Measurements from ENCODE around the gene TSR3.

Gene TSR3

GRCh38 chr16:1348441-1348840 is 3.2 kb downstream of the TSR3 start:
- Histone ChIP-seq H3K9me3 (ENCODE audit: insufficient read depth, low read depth, low read length) (no peaks in the 10 kb centered on the region), H3K9ac (ENCODE audit: low read depth, low read length, poor library complexity, severe bottlenecking) (no peak overlapping the region), H2AFZ (ENCODE audit: low read length) (no peak overlapping the region), H3K4me2 (ENCODE audit: low read depth, low read length, poor library complexity, severe bottlenecking) (no peak overlapping the region), H3K79me2 (ENCODE audit: insufficient read depth, low read length) (peaks cover 11% of the 10 kb centered on the region; the same call in 1 of the 2 replicates), H3K9me2 (replicated peaks; ENCODE audit: low read depth, low read length) (no peaks in the 10 kb centered on the region), H3K27me3 (ENCODE audit: insufficient read depth, low read length, poor library complexity, severe bottlenecking) (no peaks in the 10 kb centered on the region), H3K36me3 (ENCODE audit: insufficient read depth, low read length) (no peaks in the 10 kb centered on the region), H3F3A (ENCODE audit: low read depth) (no peaks in the 10 kb centered on the region), H4K20me1 (ENCODE audit: insufficient read depth, low read length, poor library complexity, severe bottlenecking) (no peaks in the 10 kb centered on the region), H3K4me3 (ENCODE audit: low read length, poor library complexity, severe bottlenecking) (no peak overlapping the region), H3K4me1 (ENCODE audit: insufficient read depth, low read length, poor library complexity, severe bottlenecking) (no peaks in the 10 kb centered on the region)
- TF ChIP-seq CTCF (conservative IDR thresholded peaks at IDR 0.05; ENCODE audit: low read length) (no peak), EZH2phosphoT487 (IDR thresholded peaks at IDR 0.05; ENCODE audit: borderline replicate concordance) (no peak)

GRCh38 chr16:1347962-1348361 is 3.7 kb downstream of the TSR3 start:
- H3K36me3 ChIP-seq (ENCODE audit: insufficient read depth, low read length) = no peaks in the 10 kb centered on the region
- H3K4me1 ChIP-seq (ENCODE audit: insufficient read depth, low read length, poor library complexity, severe bottlenecking) = no peaks in the 10 kb centered on the region
- no peak overlapping the region for H2AFZ ChIP-seq (ENCODE audit: low read length)
- peaks cover 11% of the 10 kb centered on the region; the same call in 1 of the 2 replicates for H3K79me2 ChIP-seq (ENCODE audit: insufficient read depth, low read length)
- no peak overlapping the region for H3K9ac ChIP-seq (ENCODE audit: low read depth, low read length, poor library complexity, severe bottlenecking)
- no peak for TF ChIP-seq CTCF (conservative IDR thresholded peaks at IDR 0.05; ENCODE audit: low read length)
- no peak for TF ChIP-seq EZH2phosphoT487 (IDR thresholded peaks at IDR 0.05; ENCODE audit: borderline replicate concordance)
- no peaks in the 10 kb centered on the region for H3K9me2 ChIP-seq (replicated peaks; ENCODE audit: low read depth, low read length)
- H3F3A ChIP-seq (ENCODE audit: low read depth) = no peaks in the 10 kb centered on the region
- no peaks in the 10 kb centered on the region for H3K9me3 ChIP-seq (ENCODE audit: insufficient read depth, low read depth, low read length)
- no peak overlapping the region for H3K4me3 ChIP-seq (ENCODE audit: low read length, poor library complexity, severe bottlenecking)
- no peaks in the 10 kb centered on the region for H3K27me3 ChIP-seq (ENCODE audit: insufficient read depth, low read length, poor library complexity, severe bottlenecking)
- H3K4me2 ChIP-seq (ENCODE audit: low read depth, low read length, poor library complexity, severe bottlenecking) = no peak overlapping the region
- H4K20me1 ChIP-seq (ENCODE audit: insufficient read depth, low read length, poor library complexity, severe bottlenecking) = no peaks in the 10 kb centered on the region

- H3K79me2 ChIP-seq (ENCODE audit: insufficient read depth, low read length) = peaks cover 11% of the 10 kb centered on the region; the same call in 1 of the 2 replicates
- TF ChIP-seq EZH2phosphoT487 (IDR thresholded peaks at IDR 0.05; ENCODE audit: borderline replicate concordance) (no peak), CTCF (conservative IDR thresholded peaks at IDR 0.05; ENCODE audit: low read length) (no peak)
- H3K9ac ChIP-seq (ENCODE audit: low read depth, low read length, poor library complexity, severe bottlenecking) = no peak overlapping the region
- H3K9me3 ChIP-seq (ENCODE audit: insufficient read depth, low read depth, low read length) = no peaks in the 10 kb centered on the region
- H3K4me3 ChIP-seq (ENCODE audit: low read length, poor library complexity, severe bottlenecking) = no peak overlapping the region
- no peak overlapping the region for H2AFZ ChIP-seq (ENCODE audit: low read length)
- no peaks in the 10 kb centered on the region for H4K20me1 ChIP-seq (ENCODE audit: insufficient read depth, low read length, poor library complexity, severe bottlenecking)
- no peaks in the 10 kb centered on the region for H3K9me2 ChIP-seq (replicated peaks; ENCODE audit: low read depth, low read length)
- no peak overlapping the region for H3K4me2 ChIP-seq (ENCODE audit: low read depth, low read length, poor library complexity, severe bottlenecking)
- peaks cover 1% of the 10 kb centered on the region for H3K4me1 ChIP-seq (ENCODE audit: insufficient read depth, low read length, poor library complexity, severe bottlenecking)
- no peaks in the 10 kb centered on the region for H3K27me3 ChIP-seq (ENCODE audit: insufficient read depth, low read length, poor library complexity, severe bottlenecking)
- H3F3A ChIP-seq (ENCODE audit: low read depth) = no peaks in the 10 kb centered on the region
- H3K36me3 ChIP-seq (ENCODE audit: insufficient read depth, low read length) = no peaks in the 10 kb centered on the region
These were observed 4.3 kb downstream of the TSR3 start for GRCh38 chr16:1347286-1347855.

Measured in Loucy (cell line).